Stimulated activated CD4-positive, alpha-beta T cell treated with anti-CD3 and anti-CD28 coated beads, Interleukin-12 subunit alpha, Interleukin-12 subunit beta, amount 100 ng/mL, for 24 hours (primary cell): ENCODE results near the gene KCNG1.
"Not testable (repeated sequence)": the region's sequence is repeated elsewhere in the genome, so short reads cannot be mapped to it uniquely, and the experiment has no call there.

Source experiments
- DNase-seq, 2 experiments: peaks; one replicate each; pipeline ENCODE4 v3.0.0-alpha.2; 2020; ENCODE audit warnings: low read depth in 2 of 2

KCNG1 gene

DNA sequence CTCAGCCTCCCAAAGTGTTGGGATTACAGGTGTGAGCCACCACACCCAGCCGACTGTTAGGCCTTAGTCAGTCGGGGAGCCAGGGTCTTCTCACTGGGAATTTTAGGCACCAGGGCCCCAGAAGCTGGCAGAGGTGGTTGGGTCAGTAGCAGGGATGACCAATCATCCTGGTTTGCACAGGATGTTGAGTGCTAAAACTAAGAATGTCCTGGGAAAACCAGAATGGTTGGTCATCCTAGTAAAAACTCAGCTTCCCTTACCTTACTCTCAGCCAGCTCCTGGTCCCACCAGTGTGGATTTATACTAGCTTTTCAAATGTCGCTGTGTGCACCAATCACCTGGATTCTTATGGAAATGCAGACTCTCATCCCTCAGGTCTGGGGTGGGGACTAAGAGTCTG, 31.8 kb downstream of the KCNG1 start:
- DNase-seq: no peak

DNA sequence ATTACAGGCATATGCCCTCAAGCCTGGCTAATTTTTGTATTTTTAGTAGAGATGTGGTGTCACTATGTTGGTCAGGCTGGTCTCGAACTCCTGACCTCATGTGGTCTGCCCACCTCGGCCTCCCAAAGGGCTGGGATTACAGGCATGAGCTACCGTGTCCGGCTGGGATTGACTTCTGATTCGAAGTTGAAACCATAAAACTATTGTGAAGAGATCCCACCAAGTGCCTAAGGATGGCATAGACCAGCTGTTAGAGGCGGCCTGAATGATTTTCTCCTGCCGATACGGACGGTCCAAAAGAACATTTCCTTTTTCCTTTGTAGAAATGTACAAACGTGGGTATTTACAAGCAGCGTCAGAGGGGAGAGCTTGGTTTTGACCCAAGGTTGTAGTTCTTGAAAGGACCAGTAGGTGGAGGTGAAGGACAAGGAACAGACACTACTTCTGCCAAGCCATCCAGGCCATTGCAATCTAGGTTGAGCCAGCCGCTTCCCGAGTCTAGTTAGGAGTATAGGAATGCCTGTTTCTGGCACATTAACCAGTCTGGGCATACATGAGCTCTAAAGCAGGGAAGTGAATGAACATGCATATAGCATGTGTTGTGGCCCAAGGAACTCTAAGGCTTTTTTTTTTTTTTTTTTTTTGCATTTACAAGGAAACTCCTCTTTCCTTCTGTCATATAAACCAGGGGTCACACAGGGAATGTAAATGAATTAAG, 35.3 kb downstream of the KCNG1 start:
- peak in 1 of 2 experiments; percentile 36 for DNase-seq

DNA sequence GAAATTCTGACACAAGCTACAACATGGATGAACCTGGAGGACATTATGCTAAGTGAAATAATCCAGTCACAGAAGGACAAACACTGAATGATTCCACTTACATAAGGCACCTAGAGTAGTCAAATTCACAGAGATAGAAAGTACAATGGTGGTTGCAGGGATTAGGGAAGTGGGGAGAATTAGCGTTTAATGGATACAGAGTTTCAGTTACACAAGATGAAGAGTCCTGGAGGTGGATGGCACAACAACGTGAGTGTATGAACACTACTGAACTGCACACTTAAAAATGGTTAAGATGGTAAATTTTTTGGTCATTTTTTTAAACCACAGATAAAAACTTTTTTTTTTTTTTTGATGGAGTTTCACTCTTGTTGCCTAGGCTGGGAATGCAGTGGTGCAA, 39.6 kb downstream of the KCNG1 start:
- DNase-seq: no peak

DNA sequence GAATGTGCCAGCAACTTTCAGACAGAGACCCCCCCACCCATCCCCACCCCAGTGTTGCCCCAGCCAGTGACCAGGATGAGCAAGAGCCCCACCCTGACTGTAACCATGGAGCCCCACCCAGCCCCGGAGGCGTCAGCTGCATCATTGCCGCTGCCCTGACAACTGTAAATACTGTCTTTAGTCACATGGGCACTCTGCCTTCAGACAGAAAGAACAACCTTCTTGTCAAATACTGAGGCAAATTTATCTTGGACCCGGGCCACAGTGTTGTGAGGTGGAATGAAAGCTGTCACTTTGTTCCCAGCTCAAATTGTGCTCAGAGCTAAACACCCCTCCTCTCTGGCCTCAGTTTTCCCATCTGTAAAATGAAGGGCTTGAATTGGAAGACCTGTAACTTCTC, 40.5 kb downstream of the KCNG1 start:
- no peak for DNase-seq

DNA sequence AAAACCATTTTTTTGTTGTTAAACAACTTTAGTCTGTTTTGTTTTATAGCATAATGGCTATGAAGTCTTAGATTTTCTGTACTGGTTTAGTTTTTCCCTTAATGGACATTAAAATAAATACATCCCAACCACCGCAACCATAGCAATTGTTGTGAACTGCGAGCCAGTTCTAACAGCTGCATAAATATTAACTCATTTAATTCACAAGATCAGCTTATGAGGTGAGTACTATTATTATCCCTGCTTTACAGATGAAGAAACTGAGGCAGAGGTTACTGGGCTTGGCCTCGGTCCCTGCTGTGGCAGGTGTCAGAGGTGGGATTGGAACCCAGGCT, 41.2 kb downstream of the KCNG1 start:
- no peak for DNase-seq

DNA sequence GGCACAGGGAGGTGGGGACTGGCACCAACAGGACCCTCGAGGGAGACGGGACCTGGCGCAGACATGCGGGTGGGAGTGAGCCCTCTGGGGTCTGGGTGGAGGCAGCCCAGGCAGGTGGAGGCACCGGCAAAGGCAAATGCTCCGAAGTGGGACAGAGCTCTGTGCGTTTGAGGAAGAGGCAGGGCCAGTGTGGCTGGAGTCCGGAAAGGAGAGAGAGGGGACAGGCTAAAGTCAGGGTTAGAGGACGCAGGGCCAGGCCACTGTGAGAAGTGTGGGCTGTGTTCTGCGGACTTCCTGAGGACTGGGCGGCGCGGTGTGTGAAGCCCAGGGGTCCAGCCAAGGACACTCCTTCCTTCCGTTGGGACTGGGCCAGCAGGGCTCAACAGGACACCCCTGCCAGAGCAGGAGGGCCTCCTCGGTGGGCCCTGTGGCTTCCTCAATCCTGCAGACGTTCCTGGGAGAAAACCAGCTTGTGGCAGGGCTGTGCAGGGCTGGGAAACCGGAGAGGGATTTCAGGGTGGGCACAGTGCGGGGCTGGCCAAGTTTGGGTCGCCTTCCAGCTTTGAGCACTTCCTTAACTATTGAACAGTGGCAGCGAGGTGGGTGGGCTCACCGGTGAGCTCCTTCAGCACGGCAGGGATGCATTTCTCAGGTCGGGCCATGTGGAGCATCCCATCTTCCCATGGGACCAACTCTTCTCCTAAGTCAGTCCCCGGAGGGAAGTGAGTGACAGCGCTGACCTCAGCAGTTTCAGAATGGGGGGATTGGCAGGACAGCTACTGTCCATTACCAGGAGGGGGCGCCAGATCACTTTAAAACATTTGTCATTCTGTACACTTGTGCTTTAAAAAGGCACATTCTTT, 41.8 kb downstream of the KCNG1 start:
- DNase-seq: peak in 1 of 2 experiments; percentile 66

DNA sequence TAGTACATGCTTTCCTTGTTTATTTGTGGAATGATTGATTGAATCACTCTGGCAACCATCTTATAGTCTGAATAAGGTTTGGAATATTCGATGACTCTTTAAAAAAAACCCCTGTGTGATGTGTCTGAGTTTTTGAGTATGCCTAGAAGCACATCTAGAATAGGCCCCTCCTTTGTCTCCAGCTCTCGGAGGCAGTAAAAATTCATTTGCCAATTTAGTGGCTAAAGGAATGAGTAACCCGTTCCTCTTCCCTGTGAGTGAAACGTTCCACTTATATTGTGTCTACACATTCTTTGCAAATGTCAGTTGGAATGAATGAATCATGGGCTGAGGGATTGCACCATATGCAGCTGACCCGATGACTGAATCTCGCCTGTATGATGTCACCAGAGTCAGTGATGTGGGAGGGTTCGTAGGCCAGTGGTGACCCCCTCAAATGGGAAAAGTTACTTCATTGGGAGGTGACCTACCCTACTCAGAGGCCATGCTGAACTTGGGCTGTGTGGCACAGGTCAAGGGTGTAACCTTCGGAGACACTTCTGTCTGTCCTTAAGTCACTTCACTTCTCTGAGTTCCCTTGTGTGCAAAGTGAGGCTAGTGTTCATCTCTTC, 42.7 kb downstream of the KCNG1 start:
- no peak for DNase-seq

DNA sequence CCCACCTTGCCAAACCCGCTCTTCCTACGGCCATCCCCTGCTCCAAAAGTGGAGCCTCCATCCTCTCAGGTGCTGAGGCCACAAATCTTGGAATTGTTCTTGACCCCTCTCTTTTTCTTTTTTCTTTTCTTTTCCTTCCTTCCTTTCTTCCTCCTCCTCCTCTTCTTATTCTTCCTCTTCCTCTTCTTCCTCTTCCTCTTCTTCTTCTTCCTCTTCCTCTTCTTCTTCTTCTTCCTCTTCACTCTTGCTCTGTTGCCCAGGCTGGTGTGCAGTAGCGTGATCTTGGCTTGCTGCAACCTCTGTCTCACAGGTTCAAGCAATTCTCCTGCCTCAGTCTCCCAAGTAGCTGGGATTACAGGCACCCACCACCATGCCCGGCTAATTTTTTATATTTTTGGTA, 44.4 kb downstream of the KCNG1 start:
- DNase-seq: not testable (repeated sequence)

DNA sequence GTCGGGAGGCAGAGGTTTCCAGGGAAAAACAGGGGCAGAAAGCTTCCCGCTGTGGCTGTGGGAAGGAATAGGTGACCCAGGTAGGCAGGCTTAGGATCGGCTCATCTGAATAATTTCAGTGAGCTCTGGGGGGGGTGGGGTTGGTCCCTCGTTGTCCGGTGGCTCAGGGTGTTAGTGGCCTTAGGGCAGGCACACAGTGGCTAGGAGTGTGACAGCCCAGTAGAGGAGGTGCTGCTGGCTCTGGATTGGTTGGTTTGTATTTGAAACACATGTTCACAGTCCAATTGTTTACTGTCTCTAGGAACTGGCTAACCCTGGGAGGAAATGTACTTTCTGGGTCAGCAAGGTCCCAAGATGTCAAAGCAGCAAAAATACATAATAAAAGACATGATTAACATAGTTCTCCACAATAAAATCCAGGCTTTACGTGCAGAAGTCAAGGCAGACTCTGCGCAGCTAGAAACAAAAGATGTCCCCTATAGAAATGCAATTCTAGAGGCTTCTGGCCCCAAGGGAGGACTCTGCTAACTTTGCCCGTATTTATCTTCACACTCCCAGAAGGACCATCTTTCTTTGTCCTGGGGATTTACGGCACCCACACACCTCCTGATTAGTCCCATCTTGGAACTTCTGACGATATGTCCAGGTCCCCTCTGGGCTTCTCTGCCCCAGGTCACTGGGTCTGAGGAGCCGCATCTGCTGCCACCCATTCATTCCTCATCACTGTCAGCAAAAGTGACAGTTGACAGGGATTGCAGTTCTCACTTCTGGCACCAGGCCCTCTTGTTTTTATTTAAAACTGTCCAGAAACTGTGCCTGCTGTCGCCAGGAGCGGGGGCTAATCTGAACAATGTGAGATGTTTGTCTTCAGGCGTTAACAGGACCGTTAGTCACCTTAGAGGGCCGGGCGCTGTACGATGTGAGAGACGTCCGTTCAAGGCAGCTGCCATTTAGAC, 45.6 kb downstream of the KCNG1 start:
- DNase-seq: no peak

DNA sequence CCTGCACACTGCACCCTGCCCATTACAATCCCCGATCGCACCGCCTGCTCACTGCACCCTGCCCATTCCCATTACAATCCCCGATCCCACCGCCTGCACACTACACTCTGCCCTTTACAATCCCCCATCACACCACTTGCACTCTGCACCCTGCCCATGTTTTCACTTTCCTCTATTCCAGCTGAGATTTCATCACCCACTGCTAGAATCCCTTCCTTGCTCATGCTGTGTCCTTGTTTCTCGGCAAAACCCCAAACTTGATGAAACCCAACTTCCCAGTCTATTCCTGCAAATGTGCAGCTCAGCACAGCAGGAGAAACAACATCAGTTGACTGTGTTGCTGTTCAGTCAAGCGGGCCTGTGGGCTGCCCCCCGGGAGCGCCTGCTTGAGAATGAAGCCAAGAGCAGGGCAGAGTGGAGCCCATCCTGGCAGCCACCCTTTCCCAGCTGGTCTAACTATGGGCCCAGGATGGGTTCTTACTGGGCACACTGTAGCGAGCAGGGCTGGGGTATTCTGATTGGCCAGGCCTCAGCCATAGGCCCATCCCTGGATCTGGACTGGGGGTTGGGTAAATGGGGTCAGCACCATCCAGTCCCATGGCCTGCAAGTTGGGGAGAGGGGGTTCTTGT, 47.1 kb downstream of the KCNG1 start:
- DNase-seq: no peak

DNA sequence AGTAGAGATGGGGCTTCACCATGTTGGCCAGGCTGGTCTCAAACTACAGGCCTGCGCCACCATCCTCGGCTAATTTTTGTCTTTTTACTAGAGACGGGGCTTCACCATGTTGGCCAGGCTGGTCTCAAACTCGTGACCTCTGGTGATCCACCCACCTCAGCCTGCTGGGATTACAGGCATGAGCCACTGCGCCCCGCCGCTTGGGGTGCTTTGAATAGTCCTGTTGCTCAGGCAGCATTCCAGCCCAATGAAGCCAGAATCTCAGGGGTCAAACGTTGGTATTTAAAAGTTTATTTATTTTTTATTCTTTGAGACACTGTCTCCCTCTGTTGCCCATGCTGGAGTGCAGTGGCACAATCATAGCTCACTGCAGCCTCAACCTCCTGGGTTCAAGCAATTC, 53.0 kb downstream of the KCNG1 start:
- DNase-seq: no peak

DNA sequence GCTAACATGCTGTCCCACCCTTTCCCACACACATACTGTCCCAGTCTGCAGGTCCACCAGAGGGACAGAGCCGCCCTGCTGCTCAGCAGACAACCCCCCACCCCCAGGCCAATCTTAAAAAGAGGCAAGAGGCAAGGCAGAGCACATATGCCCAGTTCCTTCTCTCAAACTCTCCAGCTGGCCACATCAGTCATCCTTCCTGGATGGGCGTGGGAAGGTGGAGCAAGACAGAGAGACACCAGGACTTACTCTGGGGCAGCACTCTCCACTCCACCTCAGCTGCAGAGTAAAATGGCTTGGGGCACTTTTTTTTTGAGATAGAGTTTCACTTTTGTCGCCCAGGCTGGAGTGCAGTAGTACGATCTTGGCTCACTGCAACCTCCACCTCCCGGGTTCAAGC, 53.5 kb downstream of the KCNG1 start:
- no peak for DNase-seq

DNA sequence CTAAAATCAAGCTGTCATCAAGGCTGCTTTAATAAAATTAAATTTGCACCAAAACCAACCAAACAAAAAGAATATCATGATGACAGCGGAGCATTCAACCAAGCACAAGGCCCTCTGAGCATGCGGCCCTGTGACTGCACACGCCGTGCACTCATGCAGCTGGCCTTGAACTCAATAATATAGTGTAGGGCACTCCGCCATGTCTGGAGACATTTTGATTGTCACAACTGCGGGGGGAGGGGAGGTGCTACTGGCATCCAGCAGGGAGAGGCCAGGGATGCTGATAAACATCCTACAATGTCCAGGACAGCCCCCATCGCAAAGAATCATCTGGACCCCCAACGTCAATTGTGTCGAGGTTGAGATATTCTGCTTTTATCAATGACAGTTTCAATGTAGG, 54.6 kb downstream of the KCNG1 start:
- no peak for DNase-seq

DNA sequence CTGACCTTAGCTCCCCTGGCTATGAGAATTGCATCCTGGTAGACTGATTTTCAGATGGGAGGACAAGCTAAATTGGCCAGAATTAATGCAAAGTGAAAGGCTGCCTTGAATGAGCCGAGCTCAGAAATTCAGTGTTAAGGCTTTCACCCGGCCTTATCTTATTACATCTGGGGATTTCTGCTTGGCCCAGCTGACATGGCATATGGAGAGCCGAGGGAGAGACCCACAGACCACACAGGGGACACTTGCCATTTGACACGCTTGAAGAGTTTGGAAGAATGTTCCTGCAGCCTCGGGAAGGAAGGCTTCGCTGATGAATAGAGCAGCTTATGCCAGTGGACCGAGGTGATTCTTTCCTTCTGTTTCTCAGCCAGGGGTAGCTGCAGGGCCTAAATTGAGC, 55.3 kb downstream of the KCNG1 start:
- no peak for DNase-seq

DNA sequence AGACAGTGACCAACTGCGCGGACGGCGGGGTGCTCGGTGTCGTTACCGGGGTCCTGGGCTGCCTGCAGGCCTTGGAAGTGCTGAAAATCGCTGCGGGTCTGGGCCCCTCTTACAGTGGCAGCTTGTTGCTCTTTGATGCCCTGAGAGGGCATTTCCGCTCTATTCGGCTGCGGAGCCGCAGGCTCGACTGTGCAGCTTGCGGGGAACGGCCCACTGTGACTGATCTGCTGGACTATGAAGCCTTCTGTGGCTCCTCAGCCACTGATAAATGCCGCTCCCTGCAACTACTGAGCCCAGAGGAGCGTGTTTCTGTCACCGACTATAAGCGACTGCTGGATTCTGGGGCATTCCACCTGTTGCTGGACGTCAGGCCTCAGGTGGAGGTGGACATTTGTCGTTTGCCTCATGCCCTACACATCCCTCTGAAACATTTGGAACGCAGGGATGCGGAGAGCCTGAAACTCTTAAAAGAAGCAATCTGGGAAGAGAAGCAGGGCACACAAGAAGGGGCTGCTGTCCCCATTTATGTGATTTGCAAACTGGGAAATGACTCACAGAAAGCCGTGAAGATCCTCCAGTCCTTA, 63.3 kb downstream of the KCNG1 start:
- DNase-seq: no peak

DNA sequence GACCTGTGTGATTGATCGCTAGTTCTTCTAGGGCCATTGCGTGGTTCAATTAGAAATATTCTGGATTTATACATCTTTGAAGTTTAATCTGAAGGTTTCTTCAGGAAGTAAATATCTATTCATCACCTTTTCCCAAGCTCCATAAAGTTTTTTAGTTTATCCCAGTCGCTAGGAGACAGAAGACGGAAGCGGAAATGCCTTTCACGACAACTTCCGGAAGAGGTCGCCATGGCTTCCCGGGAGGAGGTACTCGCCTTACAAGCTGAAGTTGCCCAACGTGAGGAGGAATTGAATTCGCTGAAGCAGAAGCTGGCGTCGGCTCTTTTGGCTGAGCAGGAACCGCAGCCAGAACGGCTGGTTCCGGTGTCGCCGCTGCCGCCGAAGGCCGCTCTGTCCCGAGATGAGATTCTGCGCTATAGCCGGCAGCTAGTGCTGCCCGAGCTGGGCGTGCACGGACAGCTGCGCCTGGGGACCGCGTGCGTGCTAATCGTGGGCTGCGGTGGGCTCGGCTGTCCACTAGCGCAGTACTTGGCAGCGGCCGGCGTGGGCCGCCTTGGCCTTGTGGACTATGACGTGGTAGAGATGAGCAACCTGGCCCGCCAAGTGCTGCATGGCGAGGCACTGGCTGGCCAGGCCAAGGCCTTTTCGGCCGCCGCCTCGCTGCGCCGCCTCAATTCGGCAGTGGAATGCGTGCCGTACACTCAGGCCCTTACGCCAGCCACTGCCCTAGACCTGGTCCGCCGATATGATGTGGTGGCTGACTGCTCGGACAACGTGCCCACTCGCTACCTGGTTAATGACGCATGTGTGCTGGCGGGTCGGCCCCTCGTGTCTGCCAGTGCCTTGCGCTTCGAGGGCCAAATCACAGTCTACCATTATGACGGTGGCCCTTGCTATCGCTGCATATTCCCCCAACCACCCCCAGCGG, 64.0 kb downstream of the KCNG1 start, which contains the start of gene MOCS3:
Gene MOCS3, plus strand, starts transcription at position 204 of the 928 bp plus-strand sequence. Its CDS starts 25 bp downstream, at position 229.
- DNase-seq: peak; percentile 57 to 60

DNA sequence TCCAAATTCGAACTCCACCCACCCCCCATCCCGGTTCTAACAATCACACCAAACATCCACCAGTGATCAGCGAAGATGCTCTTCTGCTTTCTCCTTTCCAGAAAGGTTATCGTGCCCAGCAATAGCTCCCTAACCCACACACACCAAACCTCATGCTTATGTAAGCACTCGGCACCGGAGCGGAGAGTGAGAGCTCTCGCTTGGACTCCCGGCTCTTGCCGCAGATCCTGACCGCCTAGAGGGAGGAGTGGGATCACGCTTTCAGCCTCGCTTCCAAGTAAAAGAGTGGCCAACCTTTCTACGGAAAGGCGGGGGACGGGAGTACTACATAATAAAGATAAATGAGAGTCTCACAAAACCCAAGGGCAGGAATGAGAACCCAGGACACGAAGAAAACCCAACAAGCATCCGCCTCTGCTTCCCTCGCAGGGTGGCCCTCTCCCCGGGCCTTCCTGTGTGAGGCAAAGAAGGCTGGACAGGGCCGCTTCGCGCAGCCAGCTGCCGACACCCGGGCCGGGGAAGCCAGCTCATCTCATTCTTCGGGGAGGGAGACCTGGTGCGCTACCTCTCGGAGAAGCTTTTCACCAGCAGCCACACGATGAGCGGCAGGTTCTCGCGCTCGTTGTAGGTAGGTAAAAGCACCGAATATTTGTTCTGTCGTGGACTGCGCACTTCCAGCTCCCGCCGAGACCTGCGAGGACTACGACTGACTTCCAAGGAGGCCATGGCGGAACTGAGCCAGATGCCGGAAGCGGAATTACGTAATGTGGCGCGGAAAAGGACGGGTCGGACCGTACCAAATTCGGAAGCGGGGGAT, 64.9 kb downstream of the KCNG1 start, which contains the start of gene DPM1:
Gene DPM1, minus strand, starts transcription at position 735 of the 817 bp plus-strand sequence. Its CDS starts 9 bp downstream, at position 726.
- peak; percentile 76 to 81 for DNase-seq

DNA sequence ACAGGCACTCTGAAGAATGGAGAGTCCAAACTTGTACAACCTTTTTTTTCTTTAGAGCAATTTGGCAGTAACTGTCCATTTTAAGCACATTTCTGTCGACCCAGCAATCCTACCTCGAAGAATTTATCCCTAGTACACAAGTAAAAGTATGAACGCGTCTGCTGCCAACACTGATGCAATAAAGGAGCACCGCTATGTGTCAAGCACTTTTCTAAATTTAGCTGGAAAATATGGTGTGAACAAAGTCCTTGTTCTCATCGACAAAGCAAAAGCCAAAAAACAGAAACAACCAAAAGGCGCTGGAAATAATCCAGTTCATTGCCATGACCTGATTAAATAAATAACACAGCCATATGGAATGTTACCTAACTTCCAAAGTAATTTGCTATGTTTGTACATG, 65.6 kb downstream of the KCNG1 start:
- DNase-seq: no peak

DNA sequence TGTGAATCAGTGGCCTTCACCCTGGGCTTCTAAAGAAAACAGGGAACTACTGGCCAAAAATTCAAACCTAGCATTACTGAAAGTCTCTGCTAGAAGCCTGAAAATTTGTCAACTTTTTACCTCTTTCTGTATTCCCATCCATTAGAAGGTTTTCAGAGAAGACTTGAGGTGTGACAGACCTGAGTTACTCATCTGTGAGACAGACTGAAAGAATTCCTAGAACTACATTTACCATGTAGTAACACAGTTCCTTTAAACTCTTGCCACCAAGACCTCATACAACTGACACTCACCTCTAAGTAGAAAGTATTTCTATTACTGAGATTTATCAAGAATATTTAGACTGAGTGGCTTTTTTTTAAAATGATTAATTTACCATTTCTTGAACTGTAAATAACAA, 69.1 kb downstream of the KCNG1 start:
- no peak for DNase-seq
